ENCODE results near the gene DIP2C. TPM values are rescaled to one million over a fixed set of nuclear protein-coding genes. Genes with fewer than 3 reads are reported as not detected.

DIP2C gene
- total RNA-seq, 4 donors from 2014 or later, result 8.4 to 22.7 (median 16.8) TPM

DNA sequence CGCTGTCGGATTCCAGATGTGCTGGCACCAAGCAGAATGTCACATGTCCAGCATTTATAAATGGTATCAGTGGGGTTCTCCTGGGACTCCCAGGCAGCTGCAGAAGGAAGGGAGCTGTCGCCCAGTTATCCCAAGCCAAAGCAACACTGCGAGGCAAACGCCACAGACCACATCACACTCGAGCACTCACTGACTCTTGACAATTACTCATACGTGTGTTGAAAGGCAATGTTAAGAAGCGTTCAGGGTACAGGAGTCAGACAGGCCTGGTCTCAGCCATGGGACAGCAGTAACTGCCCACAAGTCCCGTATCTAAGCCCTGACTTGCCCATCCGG lies 113.4 kb downstream of the DIP2C start:
- Histone ChIP-seq H3K4me3 (no peak overlapping the region), H3K27ac (no peak overlapping the region), H3K9me3 (no peaks in the 10 kb centered on the region), H3K4me1 (peaks cover 0 to 19% (median 0%) of the 10 kb centered on the region in 4 donors), H3K27me3 (no peaks in the 10 kb centered on the region), H3K36me3 (no peaks in the 10 kb centered on the region)
- no peak for DNase-seq
- TF ChIP-seq, protein P1, sequence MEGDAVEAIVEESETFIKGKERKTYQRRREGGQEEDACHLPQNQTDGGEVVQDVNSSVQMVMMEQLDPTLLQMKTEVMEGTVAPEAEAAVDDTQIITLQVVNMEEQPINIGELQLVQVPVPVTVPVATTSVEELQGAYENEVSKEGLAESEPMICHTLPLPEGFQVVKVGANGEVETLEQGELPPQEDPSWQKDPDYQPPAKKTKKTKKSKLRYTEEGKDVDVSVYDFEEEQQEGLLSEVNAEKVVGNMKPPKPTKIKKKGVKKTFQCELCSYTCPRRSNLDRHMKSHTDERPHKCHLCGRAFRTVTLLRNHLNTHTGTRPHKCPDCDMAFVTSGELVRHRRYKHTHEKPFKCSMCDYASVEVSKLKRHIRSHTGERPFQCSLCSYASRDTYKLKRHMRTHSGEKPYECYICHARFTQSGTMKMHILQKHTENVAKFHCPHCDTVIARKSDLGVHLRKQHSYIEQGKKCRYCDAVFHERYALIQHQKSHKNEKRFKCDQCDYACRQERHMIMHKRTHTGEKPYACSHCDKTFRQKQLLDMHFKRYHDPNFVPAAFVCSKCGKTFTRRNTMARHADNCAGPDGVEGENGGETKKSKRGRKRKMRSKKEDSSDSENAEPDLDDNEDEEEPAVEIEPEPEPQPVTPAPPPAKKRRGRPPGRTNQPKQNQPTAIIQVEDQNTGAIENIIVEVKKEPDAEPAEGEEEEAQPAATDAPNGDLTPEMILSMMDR (IDR thresholded peaks at IDR 0.05), result no peak
- TF ChIP-seq POLR2A (IDR thresholded peaks at IDR 0.05), result no peak

DNA sequence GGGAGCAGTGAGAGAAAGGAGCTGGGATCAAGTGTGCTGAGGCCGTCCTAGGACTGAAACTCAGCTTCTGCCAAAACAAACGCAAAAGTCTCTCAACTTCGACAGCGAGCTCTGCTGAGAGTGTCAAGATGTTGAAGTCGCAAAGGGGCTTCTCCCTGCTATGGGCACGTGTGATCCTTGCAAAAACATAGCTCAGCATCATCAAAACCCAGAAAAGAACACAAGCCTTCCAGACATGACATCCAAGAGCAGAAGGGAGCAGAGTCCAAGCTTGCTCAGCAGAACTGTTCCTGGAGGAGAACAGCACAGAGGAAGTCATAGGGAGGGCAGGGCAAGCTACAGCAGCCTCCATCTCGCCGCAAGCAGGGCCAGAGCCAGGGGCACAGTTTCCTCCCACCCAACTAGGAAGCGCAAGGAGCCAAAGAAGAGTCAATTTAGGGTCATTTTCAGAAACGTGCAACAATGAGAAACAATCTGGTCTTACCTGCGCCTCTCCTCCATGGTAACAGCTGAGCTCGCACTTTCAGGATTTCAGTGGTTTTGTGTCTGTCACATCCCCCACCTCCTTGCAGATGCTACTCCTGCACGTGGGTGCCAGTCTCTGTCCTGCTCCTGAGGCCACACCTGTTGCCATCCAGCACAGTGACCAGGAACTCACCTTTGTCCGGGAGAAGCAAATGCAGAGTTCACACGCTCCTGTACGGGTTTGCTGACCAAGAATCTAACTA lies 113.9 kb downstream of the DIP2C start:
- no peak overlapping the region for H3K27ac ChIP-seq
- H3K4me1 ChIP-seq, result peaks cover 0 to 24% (median 0%) of the 10 kb centered on the region in 4 donors
- TF ChIP-seq, protein P1 (IDR thresholded peaks at IDR 0.05), result no peak
- TF ChIP-seq POLR2A (IDR thresholded peaks at IDR 0.05), result no peak
- H3K27me3 ChIP-seq, result no peaks in the 10 kb centered on the region
- no peak for DNase-seq
- no peak overlapping the region for H3K4me3 ChIP-seq
- no peaks in the 10 kb centered on the region for H3K36me3 ChIP-seq
- no peaks in the 10 kb centered on the region for H3K9me3 ChIP-seq

GRCh38 chr10:572696-573095 lies 116.8 kb downstream of the DIP2C start:
- no peak overlapping the region for H3K4me3 ChIP-seq
- H3K27ac ChIP-seq, result no peak overlapping the region
- H3K27me3 ChIP-seq, result no peaks in the 10 kb centered on the region
- peaks cover 0 to 24% (median 0%) of the 10 kb centered on the region in 4 donors for H3K4me1 ChIP-seq
- TF ChIP-seq, protein P1 (IDR thresholded peaks at IDR 0.05), result no peak
- no peak for TF ChIP-seq POLR2A (IDR thresholded peaks at IDR 0.05)
- DNase-seq, result no peak
- no peaks in the 10 kb centered on the region for H3K9me3 ChIP-seq
- no peaks in the 10 kb centered on the region for H3K36me3 ChIP-seq

GRCh38 chr10:571688-572451 lies 117.6 kb downstream of the DIP2C start:
- H3K27me3 ChIP-seq, result no peaks in the 10 kb centered on the region
- H3K4me1 ChIP-seq, result peaks cover 0 to 24% (median 0%) of the 10 kb centered on the region in 4 donors
- TF ChIP-seq, protein P1 (IDR thresholded peaks at IDR 0.05), result no peak
- no peak for TF ChIP-seq POLR2A (IDR thresholded peaks at IDR 0.05)
- H3K27ac ChIP-seq, result peak overlapping the region in 1 of 4 donors; percentile 29
- H3K9me3 ChIP-seq, result no peaks in the 10 kb centered on the region
- no peak overlapping the region for H3K4me3 ChIP-seq
- DNase-seq, result no peak
- H3K36me3 ChIP-seq, result no peaks in the 10 kb centered on the region

- TF ChIP-seq POLR2A (IDR thresholded peaks at IDR 0.05), result no peak
- TF ChIP-seq, protein P1 (IDR thresholded peaks at IDR 0.05), result no peak
- no peaks in the 10 kb centered on the region for H3K36me3 ChIP-seq
- H3K27me3 ChIP-seq, result no peaks in the 10 kb centered on the region
- no peak overlapping the region for H3K4me3 ChIP-seq
- no peaks in the 10 kb centered on the region for H3K9me3 ChIP-seq
- DNase-seq, result no peak
- H3K27ac ChIP-seq, result peak overlapping the region in 1 of 4 donors; percentile 29
- H3K4me1 ChIP-seq, result peaks cover 0 to 20% (median 0%) of the 10 kb centered on the region in 4 donors
Measured at GRCh38 chr10:571166-571565, 118.3 kb downstream of the DIP2C start.
